Measurements from ENCODE around the gene RBM27.

DNA sequence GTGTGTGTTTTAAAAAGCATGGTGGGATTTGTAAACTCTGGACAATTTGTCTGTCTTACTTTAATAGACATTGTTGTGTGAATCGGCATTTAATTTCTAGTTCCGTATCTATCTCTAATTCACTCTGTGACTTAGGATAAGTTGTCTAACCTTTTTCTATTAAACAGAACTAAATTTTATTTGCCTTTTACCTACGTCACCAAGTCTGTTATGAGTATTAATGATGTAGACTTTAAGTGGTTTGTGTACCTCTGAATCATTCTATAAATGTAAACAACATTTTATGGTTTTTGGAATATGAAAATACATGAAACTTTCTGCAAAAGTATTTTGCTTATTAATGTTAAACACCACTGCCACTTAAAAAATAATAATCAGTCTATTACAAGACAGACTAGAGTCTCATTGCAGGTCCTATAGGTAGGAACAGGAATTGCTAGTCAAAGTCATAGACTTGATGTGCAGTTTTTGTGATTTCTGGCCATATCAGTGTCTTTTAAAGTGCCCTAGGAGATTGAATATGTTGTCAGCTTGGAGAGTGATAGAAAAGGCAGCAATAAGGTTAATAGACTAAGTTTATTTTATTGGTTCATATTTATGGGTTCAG lies 5.6 kb downstream of the RBM27 start:
- TF ChIP-seq POLR2A (IDR thresholded peaks at IDR 0.05) = no peak
- TF ChIP-seq, protein P1, sequence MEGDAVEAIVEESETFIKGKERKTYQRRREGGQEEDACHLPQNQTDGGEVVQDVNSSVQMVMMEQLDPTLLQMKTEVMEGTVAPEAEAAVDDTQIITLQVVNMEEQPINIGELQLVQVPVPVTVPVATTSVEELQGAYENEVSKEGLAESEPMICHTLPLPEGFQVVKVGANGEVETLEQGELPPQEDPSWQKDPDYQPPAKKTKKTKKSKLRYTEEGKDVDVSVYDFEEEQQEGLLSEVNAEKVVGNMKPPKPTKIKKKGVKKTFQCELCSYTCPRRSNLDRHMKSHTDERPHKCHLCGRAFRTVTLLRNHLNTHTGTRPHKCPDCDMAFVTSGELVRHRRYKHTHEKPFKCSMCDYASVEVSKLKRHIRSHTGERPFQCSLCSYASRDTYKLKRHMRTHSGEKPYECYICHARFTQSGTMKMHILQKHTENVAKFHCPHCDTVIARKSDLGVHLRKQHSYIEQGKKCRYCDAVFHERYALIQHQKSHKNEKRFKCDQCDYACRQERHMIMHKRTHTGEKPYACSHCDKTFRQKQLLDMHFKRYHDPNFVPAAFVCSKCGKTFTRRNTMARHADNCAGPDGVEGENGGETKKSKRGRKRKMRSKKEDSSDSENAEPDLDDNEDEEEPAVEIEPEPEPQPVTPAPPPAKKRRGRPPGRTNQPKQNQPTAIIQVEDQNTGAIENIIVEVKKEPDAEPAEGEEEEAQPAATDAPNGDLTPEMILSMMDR (IDR thresholded peaks at IDR 0.05) = peak in 2 of 7 experiments; percentile 10 to 13

Data from body of pancreas (tissue), 4 donors.